ENCODE measurements around the gene TBC1D3B. TPM values are rescaled to one million over a fixed set of nuclear protein-coding genes. Genes with fewer than 3 reads are reported as not detected.
A peak's percentile ranks its signal among the peaks of the same experiment; 100 is the strongest.

Gene TBC1D3B
- total and polyA plus RNA-seq, 2 of the 13 experiments (the other 11 are each of a cell fraction or from before 2014, with no cell fraction given) = 1.1 to 1.8 TPM

DNA sequence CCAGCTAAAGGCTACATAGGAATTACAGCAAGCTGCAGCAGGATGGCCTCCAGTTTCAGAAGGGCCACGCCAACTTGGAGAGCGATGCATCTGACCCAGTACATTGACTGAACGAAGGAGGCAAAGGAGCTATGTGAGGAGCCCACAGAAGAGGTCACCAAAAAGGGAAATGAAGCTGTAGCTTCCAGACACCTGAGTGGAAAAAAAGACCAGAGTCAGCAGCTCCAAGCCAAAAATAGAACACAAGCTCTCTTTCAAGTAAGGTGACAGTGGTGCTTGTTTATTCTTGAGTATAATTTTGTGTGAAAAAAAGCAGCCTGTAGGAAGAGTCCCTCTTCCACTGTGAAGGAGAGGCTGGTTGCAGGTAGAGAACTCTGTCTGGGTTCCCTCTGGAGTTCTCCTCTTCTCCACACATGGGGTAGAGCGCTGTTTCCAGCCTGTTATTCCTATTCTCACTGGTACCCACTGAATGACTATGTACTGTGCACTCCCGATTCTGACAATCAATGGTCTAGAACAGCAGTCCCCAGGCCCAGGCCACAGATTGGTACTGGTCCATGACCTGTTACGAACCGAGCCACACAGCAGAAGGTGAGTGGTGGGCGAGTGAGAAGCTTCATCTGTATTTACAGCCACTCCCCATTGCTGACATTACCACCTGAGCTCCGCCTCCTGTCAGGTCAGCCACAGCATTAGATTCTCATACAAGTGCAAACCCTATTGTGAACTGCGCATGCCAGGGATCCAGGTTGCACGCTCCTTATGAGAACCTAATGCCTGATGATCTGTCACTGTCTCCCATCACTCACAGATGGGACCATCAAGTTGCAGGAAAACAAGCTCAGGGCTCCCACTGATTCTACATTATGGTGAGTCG is 57.7 kb downstream of the TBC1D3B start:
- Histone ChIP-seq H3K9me3 (ENCODE audit: low read length) (no peaks in the 10 kb centered on the region), H4K20me1 (ENCODE audit: insufficient read depth, low read length) (no peaks in the 10 kb centered on the region), H3K4me1 (ENCODE audit: insufficient read depth, low read length) (no peaks in the 10 kb centered on the region), H3K79me2 (ENCODE audit: insufficient read depth, low read length) (no peaks in the 10 kb centered on the region), H3K4me2 (ENCODE audit: low read depth, low read length) (no peak overlapping the region), H3K36me3 (replicated peaks in 1 of 2; ENCODE audit: control insufficient read depth in 1 of 2, insufficient read depth in 2 of 2, low read length in 2 of 2) (no peaks in the 10 kb centered on the region), H3K4me3 (replicated peaks in 1 of 3; ENCODE audit: insufficient read depth in 1 of 3, low read depth in 2 of 3, low read length in 3 of 3) (no peak overlapping the region), H3K9ac (ENCODE audit: insufficient read depth, low read depth, low read length) (no peak overlapping the region), H3K27ac (ENCODE audit: extremely low read length, insufficient read depth, low read length) (no peak overlapping the region), H3K27me3 (ENCODE audit: control insufficient read depth in 1 of 2, insufficient read depth in 2 of 2, low read length in 2 of 2) (no peaks in the 10 kb centered on the region), H2AFZ (ENCODE audit: low read length) (no peak overlapping the region)
- in situ Hi-C loops (cut with HindIII; ENCODE audit: extremely low pct_ligation_motif_present, low pct_unique_long_range_greater_than_20kb) = no loop called here
- ChIA-PET POLR2A (no interaction called here), CTCF (ENCODE audit: low intra/inter-chr PET ratio, low total read pairs) (no interaction called here)
- ATAC-seq (peak; percentile 75), DNase-seq (ENCODE audit: low spot score) (no peak), FAIRE-seq (no peak)
- TF ChIP-seq, protein P1, sequence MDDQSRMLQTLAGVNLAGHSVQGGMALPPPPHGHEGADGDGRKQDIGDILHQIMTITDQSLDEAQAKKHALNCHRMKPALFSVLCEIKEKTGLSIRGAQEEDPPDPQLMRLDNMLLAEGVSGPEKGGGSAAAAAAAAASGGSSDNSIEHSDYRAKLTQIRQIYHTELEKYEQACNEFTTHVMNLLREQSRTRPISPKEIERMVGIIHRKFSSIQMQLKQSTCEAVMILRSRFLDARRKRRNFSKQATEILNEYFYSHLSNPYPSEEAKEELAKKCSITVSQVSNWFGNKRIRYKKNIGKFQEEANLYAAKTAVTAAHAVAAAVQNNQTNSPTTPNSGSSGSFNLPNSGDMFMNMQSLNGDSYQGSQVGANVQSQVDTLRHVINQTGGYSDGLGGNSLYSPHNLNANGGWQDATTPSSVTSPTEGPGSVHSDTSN (CRISPR knock-in tag; IDR thresholded peaks at IDR 0.05; ENCODE audit: borderline replicate concordance) = no peak
- no peak for TF ChIP-seq ZNF232 (CRISPR knock-in tag; IDR thresholded peaks at IDR 0.05; ENCODE audit: borderline replicate concordance)
- no peak for TF ChIP-seq CHCHD3 (CRISPR knock-in tag; IDR thresholded peaks at IDR 0.05)
- no peak for TF ChIP-seq HNRNPL (IDR thresholded peaks at IDR 0.05; ENCODE audit: low read depth, low read length)
- TF ChIP-seq, protein P2, sequence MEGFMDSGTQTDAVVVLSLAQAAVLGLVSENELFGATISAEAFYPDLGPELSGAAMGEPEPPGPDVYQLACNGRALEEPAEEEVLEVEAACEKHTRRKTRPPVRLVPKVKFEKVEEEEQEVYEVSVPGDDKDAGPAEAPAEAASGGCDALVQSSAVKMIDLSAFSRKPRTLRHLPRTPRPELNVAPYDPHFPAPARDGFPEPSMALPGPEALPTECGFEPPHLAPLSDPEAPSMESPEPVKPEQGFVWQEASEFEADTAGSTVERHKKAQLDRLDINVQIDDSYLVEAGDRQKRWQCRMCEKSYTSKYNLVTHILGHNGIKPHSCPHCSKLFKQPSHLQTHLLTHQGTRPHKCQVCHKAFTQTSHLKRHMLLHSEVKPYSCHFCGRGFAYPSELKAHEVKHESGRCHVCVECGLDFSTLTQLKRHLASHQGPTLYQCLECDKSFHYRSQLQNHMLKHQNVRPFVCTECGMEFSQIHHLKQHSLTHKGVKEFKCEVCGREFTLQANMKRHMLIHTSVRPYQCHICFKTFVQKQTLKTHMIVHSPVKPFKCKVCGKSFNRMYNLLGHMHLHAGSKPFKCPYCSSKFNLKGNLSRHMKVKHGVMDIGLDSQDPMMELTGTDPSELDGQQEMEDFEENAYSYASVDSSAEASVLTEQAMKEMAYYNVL (CRISPR knock-in tag; IDR thresholded peaks at IDR 0.05; ENCODE audit: borderline replicate concordance) = no peak
- TF ChIP-seq AGO2 (optimal IDR thresholded peaks at IDR 0.05; ENCODE audit: low read depth, low read length) = no peak
- TF ChIP-seq ARNT (IDR thresholded peaks at IDR 0.05) = no peak
- TF ChIP-seq ZNF296 (CRISPR knock-in tag; conservative IDR thresholded peaks at IDR 0.05) = no peak
- TF ChIP-seq ZBTB20 (CRISPR knock-in tag; IDR thresholded peaks at IDR 0.05; ENCODE audit: borderline replicate concordance, low read depth) = no peak
- no peak for TF ChIP-seq ZBTB7A (CRISPR knock-in tag; IDR thresholded peaks at IDR 0.05)
- no peak for TF ChIP-seq REPIN1 (CRISPR knock-in tag; IDR thresholded peaks at IDR 0.05; ENCODE audit: borderline replicate concordance, low read depth)
- no peak for TF ChIP-seq ZNF839 (CRISPR knock-in tag; IDR thresholded peaks at IDR 0.05; ENCODE audit: borderline replicate concordance)
- no peak for TF ChIP-seq HNF4A (CRISPR knock-in tag; IDR thresholded peaks at IDR 0.05)
- TF ChIP-seq ZNF205 (CRISPR knock-in tag; IDR thresholded peaks at IDR 0.05) = no peak
- TF ChIP-seq ZFP37 (CRISPR knock-in tag; IDR thresholded peaks at IDR 0.05; ENCODE audit: borderline replicate concordance) = no peak
- BruUV-seq (replicated peaks) = no TSS peak
- WGBS (ENCODE audit: low lambda C conversion rate) = 39% methylated on average over 12 of the region's 12 CpGs
- intact Hi-C loops (cut with micrococcal nuclease; ENCODE audit: unreplicated experiment) = no loop called here
